ENCODE measurements around the gene SPATA31E1. TPM values are rescaled to one million over a fixed set of nuclear protein-coding genes. Genes with fewer than 3 reads are reported as not detected.

SPATA31E1 gene
- total RNA-seq, 1 experiment from 2014 or later: not detected

DNA sequence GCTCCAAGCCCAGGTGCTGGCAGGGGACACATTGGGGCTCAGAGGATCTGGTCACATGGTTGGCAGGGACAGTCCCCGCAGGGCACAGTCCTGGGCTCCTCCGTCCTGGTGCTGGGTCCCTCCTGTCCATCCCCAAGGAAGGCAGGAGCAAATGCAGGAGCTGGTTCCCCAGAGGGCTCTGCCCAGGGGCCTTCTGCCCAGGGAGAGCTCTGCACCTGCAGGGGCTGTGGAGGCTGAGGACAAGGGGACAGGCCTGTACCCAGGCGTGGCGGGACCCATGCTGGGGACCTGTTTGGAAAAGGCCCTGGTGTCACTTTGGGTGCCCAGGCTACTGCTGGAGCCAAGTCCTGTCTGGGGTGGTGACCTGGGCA is 7.2 kb downstream of the SPATA31E1 start:
- no peak overlapping the region for H3K27ac Mint-ChIP-seq (ENCODE audit: unreplicated experiment)

DNA sequence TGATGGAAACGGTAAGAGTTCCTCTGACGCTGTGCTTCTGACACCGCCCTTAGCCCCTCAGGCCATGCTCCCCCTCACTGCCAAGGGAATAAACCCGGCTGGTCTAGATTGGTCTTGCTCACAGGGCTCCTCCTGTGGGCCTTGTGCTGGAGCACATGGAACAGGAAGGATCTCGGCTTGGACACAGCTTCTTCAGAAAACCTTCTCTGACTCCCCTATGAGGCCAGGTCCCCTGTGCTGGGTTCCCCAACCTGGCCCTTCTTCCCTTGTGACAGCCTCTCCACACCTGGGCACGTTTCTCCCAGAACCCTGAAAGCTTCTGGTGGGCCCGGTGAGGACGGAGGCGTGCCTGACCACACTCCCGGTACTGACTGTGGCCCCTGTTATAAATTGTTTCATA is 8.2 kb downstream of the SPATA31E1 start:
- no peaks in the 10 kb centered on the region for H3K4me1 Mint-ChIP-seq (ENCODE audit: low read depth, unreplicated experiment)
- intact Hi-C loops (cut with micrococcal nuclease; ENCODE audit: unreplicated experiment): no loop called here
- no TSS peak for BruUV-seq (replicated peaks)
- no peak for DNase-seq
- H3K27ac Mint-ChIP-seq (ENCODE audit: unreplicated experiment): no peak overlapping the region
- Histone ChIP-seq H3K4me3 (ENCODE audit: low read depth, low read length) (no peak overlapping the region), H3K36me3 (ENCODE audit: control insufficient read depth, insufficient read depth, low read length) (no peaks in the 10 kb centered on the region), H3K27me3 (replicated peaks; ENCODE audit: control insufficient read depth, insufficient read depth, low read length) (no peaks in the 10 kb centered on the region), H3K9me3 (no peaks in the 10 kb centered on the region), H3K4me1 (no peaks in the 10 kb centered on the region)
- H3K4me3 Mint-ChIP-seq (ENCODE audit: unreplicated experiment): no peak overlapping the region
- TF ChIP-seq, protein P1, sequence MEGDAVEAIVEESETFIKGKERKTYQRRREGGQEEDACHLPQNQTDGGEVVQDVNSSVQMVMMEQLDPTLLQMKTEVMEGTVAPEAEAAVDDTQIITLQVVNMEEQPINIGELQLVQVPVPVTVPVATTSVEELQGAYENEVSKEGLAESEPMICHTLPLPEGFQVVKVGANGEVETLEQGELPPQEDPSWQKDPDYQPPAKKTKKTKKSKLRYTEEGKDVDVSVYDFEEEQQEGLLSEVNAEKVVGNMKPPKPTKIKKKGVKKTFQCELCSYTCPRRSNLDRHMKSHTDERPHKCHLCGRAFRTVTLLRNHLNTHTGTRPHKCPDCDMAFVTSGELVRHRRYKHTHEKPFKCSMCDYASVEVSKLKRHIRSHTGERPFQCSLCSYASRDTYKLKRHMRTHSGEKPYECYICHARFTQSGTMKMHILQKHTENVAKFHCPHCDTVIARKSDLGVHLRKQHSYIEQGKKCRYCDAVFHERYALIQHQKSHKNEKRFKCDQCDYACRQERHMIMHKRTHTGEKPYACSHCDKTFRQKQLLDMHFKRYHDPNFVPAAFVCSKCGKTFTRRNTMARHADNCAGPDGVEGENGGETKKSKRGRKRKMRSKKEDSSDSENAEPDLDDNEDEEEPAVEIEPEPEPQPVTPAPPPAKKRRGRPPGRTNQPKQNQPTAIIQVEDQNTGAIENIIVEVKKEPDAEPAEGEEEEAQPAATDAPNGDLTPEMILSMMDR (IDR thresholded peaks at IDR 0.05; ENCODE audit: insufficient read depth in 1 of 2, low read depth in 1 of 2, low read length in 1 of 2, severe bottlenecking in 1 of 2, unreplicated experiment in 1 of 2): no peak
- ChIA-PET POLR2A (no interaction called here), CTCF (no interaction called here)
- no peaks in the 10 kb centered on the region for H3K36me3 Mint-ChIP-seq (ENCODE audit: insufficient read depth, unreplicated experiment)
- no peaks in the 10 kb centered on the region for H3K27me3 Mint-ChIP-seq (ENCODE audit: insufficient read depth, unreplicated experiment)
- H3K9me3 Mint-ChIP-seq (ENCODE audit: unreplicated experiment): no peaks in the 10 kb centered on the region

More for the DNA sequence above, 7.2 kb downstream of the SPATA31E1 start:
- Mint-ChIP-seq H3K4me1 (ENCODE audit: low read depth, unreplicated experiment) (no peaks in the 10 kb centered on the region), H3K4me3 (ENCODE audit: unreplicated experiment) (no peak overlapping the region), H3K27me3 (ENCODE audit: insufficient read depth, unreplicated experiment) (no peaks in the 10 kb centered on the region), H3K9me3 (ENCODE audit: unreplicated experiment) (no peaks in the 10 kb centered on the region), H3K36me3 (ENCODE audit: insufficient read depth, unreplicated experiment) (no peaks in the 10 kb centered on the region)
- Histone ChIP-seq H3K4me1 (no peaks in the 10 kb centered on the region), H3K4me3 (ENCODE audit: low read depth, low read length) (no peak overlapping the region), H3K36me3 (ENCODE audit: control insufficient read depth, insufficient read depth, low read length) (no peaks in the 10 kb centered on the region), H3K9me3 (no peaks in the 10 kb centered on the region), H3K27me3 (replicated peaks; ENCODE audit: control insufficient read depth, insufficient read depth, low read length) (no peaks in the 10 kb centered on the region)
- intact Hi-C loops (cut with micrococcal nuclease; ENCODE audit: unreplicated experiment): no loop called here
- DNase-seq: no peak
- TF ChIP-seq, protein P1 (IDR thresholded peaks at IDR 0.05; ENCODE audit: insufficient read depth in 1 of 2, low read depth in 1 of 2, low read length in 1 of 2, severe bottlenecking in 1 of 2, unreplicated experiment in 1 of 2): no peak
- CTCF ChIA-PET: no interaction called here
- BruUV-seq (replicated peaks): no TSS peak
- POLR2A ChIA-PET: no interaction called here

DNA sequence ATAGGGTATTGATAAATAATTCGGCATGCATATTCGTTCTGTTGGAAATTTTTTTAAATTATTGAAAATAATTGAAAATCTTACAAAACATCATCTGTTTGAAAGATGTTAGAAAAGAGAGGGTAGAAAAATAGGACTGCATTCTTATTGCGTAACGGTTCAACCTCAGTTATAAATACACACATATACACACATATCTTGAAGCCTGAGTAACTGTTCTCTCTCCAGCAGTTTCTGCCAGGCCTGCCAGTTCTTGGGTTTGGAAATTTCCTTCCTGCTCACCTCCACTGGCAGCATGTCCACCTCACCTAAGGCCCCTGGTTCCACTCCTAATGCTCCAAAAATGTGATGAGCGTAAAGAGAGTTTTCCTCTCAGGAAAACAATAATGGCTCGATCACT is 9.1 kb downstream of the SPATA31E1 start:
- no peak overlapping the region for H3K4me3 ChIP-seq (ENCODE audit: low read depth, low read length)
- H3K27me3 ChIP-seq (replicated peaks; ENCODE audit: control insufficient read depth, insufficient read depth, low read length): no peaks in the 10 kb centered on the region
- Mint-ChIP-seq H3K4me1 (ENCODE audit: low read depth, unreplicated experiment) (no peaks in the 10 kb centered on the region), H3K9me3 (ENCODE audit: unreplicated experiment) (no peaks in the 10 kb centered on the region), H3K4me3 (ENCODE audit: unreplicated experiment) (no peak overlapping the region), H3K27ac (ENCODE audit: unreplicated experiment) (no peak overlapping the region), H3K36me3 (ENCODE audit: insufficient read depth, unreplicated experiment) (no peaks in the 10 kb centered on the region), H3K27me3 (ENCODE audit: insufficient read depth, unreplicated experiment) (no peaks in the 10 kb centered on the region)
- TF ChIP-seq, protein P1 (IDR thresholded peaks at IDR 0.05; ENCODE audit: insufficient read depth in 1 of 2, low read depth in 1 of 2, low read length in 1 of 2, severe bottlenecking in 1 of 2, unreplicated experiment in 1 of 2): no peak
- BruUV-seq (replicated peaks): no TSS peak
- no peaks in the 10 kb centered on the region for H3K36me3 ChIP-seq (ENCODE audit: control insufficient read depth, insufficient read depth, low read length)
- ChIA-PET POLR2A (no interaction called here), CTCF (no interaction called here)
- no peak for DNase-seq
- H3K9me3 ChIP-seq: no peaks in the 10 kb centered on the region
- intact Hi-C loops (cut with micrococcal nuclease; ENCODE audit: unreplicated experiment): no loop called here
- no peaks in the 10 kb centered on the region for H3K4me1 ChIP-seq

Data from Caco-2 (cell line).